Mucosa of descending colon (tissue), 3 donors: ENCODE data around the gene TMEM184A. TPM values are rescaled to one million over a fixed set of nuclear protein-coding genes. Genes with fewer than 3 reads are reported as not detected.

ENCODE experiments used
- ATAC-seq: fragments of 200-7000 bp; cut with Tn5 transposase; one replicate; pipeline ENCODE4 v1.9.1; 2020; ENCODE audit warnings: mild to moderate bottlenecking, moderate library complexity
- DNase-seq, 3 donors: peaks; one replicate each; pipeline ENCODE4 v3.0.0-alpha.2; 2020
- H3K36me3 ChIP-seq: fragments of 200-600 bp; one replicate; pipeline ENCODE4 v1.8.0; 2021; ENCODE audit warnings: low read depth, mild to moderate bottlenecking
- H3K4me1 ChIP-seq: fragments of 200-600 bp; one replicate; pipeline ENCODE4 v1.8.0; 2021; ENCODE audit warnings: low read depth, mild to moderate bottlenecking
- H3K4me3 ChIP-seq: fragments of 200-600 bp; one replicate; pipeline ENCODE4 v1.8.0; 2021; ENCODE audit warnings: mild to moderate bottlenecking
- H3K9me3 ChIP-seq: fragments of 200-600 bp; one replicate; pipeline ENCODE4 v1.8.0; 2021; ENCODE audit warnings: mild to moderate bottlenecking
- intact Hi-C, 2 donors: fragments of 100-400 bp; cut with DNase I in 1 of 2; cut with micrococcal nuclease in 1 of 2; formaldehyde crosslinking; loops; one replicate each; pipeline versions ENCODE4 v1.11.0 to v1.11.1; 2022; cut with DNase I, micrococcal nuclease
- total RNA-seq, 3 donors: library from RNA; stranded (reverse); fragmentation: NEBNext Ultra II Directional in 2 of 3; extraction: Animal tissue kit (Norgen Biotek cat#: 25700) in 2 of 3; gene quantifications; one replicate each; pipeline versions ENCODE4 v1.2.1 to v1.2.4, GENCODE V29; 2021 to 2023
- TF ChIP-seq, protein P1 (sequence below): fragments of 200-600 bp; IDR thresholded peaks from one replicate; pipeline ENCODE4 v1.8.0; 2022; ENCODE audit warnings: antibody characterized with exemption, mild to moderate bottlenecking
- donor health status: DM: no; HTN: no; CAD: no; lungs with moderate emphysema.
- donor health status: DM: no; HTN: no; CAD: no.
- donor health status: DM: no; HTN: yes; CAD: no.

Gene TMEM184A
- total RNA-seq, 3 donors from 2014 or later, result 36.7 to 87.9 (median 66.0) TPM

- Histone ChIP-seq H3K36me3 (no peaks in the 10 kb centered on the region), H3K4me1 (peaks cover 29% of the 10 kb centered on the region), H3K4me3 (no peak overlapping the region), H3K9me3 (no peaks in the 10 kb centered on the region)
- no peak for DNase-seq
- intact Hi-C loops, result no loop called here
- TF ChIP-seq, protein P1, sequence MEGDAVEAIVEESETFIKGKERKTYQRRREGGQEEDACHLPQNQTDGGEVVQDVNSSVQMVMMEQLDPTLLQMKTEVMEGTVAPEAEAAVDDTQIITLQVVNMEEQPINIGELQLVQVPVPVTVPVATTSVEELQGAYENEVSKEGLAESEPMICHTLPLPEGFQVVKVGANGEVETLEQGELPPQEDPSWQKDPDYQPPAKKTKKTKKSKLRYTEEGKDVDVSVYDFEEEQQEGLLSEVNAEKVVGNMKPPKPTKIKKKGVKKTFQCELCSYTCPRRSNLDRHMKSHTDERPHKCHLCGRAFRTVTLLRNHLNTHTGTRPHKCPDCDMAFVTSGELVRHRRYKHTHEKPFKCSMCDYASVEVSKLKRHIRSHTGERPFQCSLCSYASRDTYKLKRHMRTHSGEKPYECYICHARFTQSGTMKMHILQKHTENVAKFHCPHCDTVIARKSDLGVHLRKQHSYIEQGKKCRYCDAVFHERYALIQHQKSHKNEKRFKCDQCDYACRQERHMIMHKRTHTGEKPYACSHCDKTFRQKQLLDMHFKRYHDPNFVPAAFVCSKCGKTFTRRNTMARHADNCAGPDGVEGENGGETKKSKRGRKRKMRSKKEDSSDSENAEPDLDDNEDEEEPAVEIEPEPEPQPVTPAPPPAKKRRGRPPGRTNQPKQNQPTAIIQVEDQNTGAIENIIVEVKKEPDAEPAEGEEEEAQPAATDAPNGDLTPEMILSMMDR, result no peak
- ATAC-seq, result no peak
These were observed 16.3 kb upstream of the TMEM184A start for GRCh38 chr7:1572111-1572822.

- DNase-seq, result peak; percentile 92 to 95 (median 94)
- Histone ChIP-seq H3K36me3 (no peaks in the 10 kb centered on the region), H3K4me1 (peaks cover 36% of the 10 kb centered on the region), H3K9me3 (no peaks in the 10 kb centered on the region), H3K4me3 (peak within 1 kb of the TSS; percentile 94)
- peak; percentile 89 for ATAC-seq
- intact Hi-C loops, result no loop called here
- TF ChIP-seq, protein P1, result no peak
These were observed 14.0 kb upstream of the TMEM184A start, which contains the start of gene PSMG3 for GRCh38 chr7:1569833-1570632. Gene PSMG3, minus strand, starts transcription at chr7:1570032. Its CDS starts 693 bp downstream, at chr7:1569339.

- TF ChIP-seq, protein P1, result no peak
- DNase-seq (no peak), ATAC-seq (no peak)
- peak overlapping the region; percentile 94 for H3K4me3 ChIP-seq
- no peaks in the 10 kb centered on the region for H3K9me3 ChIP-seq
- intact Hi-C loops, result no loop called here
- H3K4me1 ChIP-seq, result peaks cover 36% of the 10 kb centered on the region
- no peaks in the 10 kb centered on the region for H3K36me3 ChIP-seq
These were observed 13.4 kb upstream of the TMEM184A start for GRCh38 chr7:1569440-1569832.

- no peak for ATAC-seq
These were observed 13.0 kb upstream of the TMEM184A start for GRCh38 chr7:1569016-1569415.

DNA sequence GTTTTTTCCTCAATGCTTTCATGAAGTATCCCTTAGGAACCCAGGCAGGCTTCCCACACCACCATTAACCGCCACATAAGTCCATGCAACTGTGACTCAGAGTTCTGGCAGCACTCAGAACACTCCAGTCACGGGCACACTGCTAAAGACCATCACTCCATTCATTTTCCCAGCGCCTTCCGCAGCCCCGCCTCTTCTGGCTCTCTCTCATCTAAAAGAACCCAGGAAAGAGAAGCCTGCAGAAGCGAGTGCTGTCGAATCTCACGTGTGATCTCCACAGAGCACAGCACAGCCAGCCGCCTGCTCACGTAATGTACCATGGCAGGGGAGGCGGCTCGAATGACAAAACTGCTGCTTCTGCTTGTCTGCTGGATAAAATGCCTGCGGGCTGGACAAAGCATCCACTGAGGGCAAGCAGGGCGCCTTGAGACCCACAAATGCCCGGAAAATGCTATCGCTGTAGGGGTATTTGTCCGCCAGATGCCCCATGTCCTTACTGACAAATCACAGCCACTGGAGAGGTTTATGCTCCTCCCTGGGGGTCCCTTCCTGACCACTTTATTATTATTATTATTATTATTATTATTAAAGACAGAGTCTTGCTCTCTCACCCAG lies 12.0 kb upstream of the TMEM184A start:
- TF ChIP-seq, protein P1, result no peak
- H3K4me1 ChIP-seq, result peaks cover 36% of the 10 kb centered on the region
- no peak overlapping the region for H3K4me3 ChIP-seq
- intact Hi-C loops, result no loop called here
- H3K9me3 ChIP-seq, result no peaks in the 10 kb centered on the region
- ATAC-seq, result no peak
- DNase-seq, result peak in 2 of 3 donors; percentile 43 to 56
- no peaks in the 10 kb centered on the region for H3K36me3 ChIP-seq

More at GRCh38 chr7:1569016-1569415, 13.0 kb upstream of the TMEM184A start:
- no peaks in the 10 kb centered on the region for H3K36me3 ChIP-seq
- H3K9me3 ChIP-seq, result no peaks in the 10 kb centered on the region
- H3K4me1 ChIP-seq, result peaks cover 36% of the 10 kb centered on the region
- H3K4me3 ChIP-seq, result no peak overlapping the region
- peak in 2 of 3 donors; percentile 49 to 64 for DNase-seq
- intact Hi-C loops, result no loop called here
- TF ChIP-seq, protein P1, result no peak
